Activated CD8-positive, alpha-beta T cell treated with anti-CD3 and anti-CD28 coated beads, Interleukin-2, amount 10 ng/mL, durations not matched to agents 7 days and 5 days (primary cell): ENCODE data around the gene CXCL16. TPM values are rescaled to one million over a fixed set of nuclear protein-coding genes. Genes with fewer than 3 reads are reported as not detected.

Experiments
- ATAC-seq: fragments of 150-1000 bp; cut with Tn5 transposase; one replicate; pipeline ENCODE4 v1.10.0; 2021; ENCODE audit warnings: moderate library complexity
- CTCF ChIA-PET: fragments of 350-600 bp; sonication (Branson Sonifier 250); formaldehyde crosslinking; loops from one replicate; lab custom pipeline; 2021; ENCODE audit warnings: antibody characterized with exemption; lab: Charles Lee
- POLR2A ChIA-PET: fragments of 350-600 bp; sonication (Branson Sonifier 250); formaldehyde crosslinking; loops from one replicate; lab custom pipeline; 2021; ENCODE audit warnings: antibody characterized with exemption; lab: Charles Lee
- DNase-seq: peaks from one replicate; pipeline ENCODE4 v3.0.0-alpha.2; 2020
- H3K27ac Mint-ChIP-seq: one replicate; pipeline ENCODE4 v1.8.0; 2021; ENCODE audit warnings: mild to moderate bottlenecking, mixed read lengths
- H3K27me3 Mint-ChIP-seq: one replicate; pipeline ENCODE4 v1.8.0; 2021; ENCODE audit warnings: low read depth, mixed read lengths
- H3K36me3 Mint-ChIP-seq: one replicate; pipeline ENCODE4 v1.8.0; 2021; ENCODE audit warnings: low read depth, mixed read lengths
- H3K4me1 Mint-ChIP-seq: one replicate; pipeline ENCODE4 v1.8.0; 2021; ENCODE audit warnings: low read depth, mixed read lengths
- H3K4me3 Mint-ChIP-seq: one replicate; pipeline ENCODE4 v1.8.0; 2021; ENCODE audit warnings: mild to moderate bottlenecking, mixed read lengths
- H3K9me3 Mint-ChIP-seq: one replicate; pipeline ENCODE4 v1.8.0; 2022; ENCODE audit warnings: mixed read lengths; ENCODE audit not compliant: insufficient read depth
- total RNA-seq, 2 experiments: library from RNA; stranded (reverse); gene quantifications; one replicate each; pipeline ENCODE4 v1.2.3, GENCODE V29; 2021

The CXCL16 gene
- total RNA-seq, 2 experiments from 2014 or later: 0.50 to 0.89 TPM

- Mint-ChIP-seq H3K36me3 (no peaks in the 10 kb centered on the region), H3K27ac (no peak overlapping the region), H3K9me3 (no peaks in the 10 kb centered on the region), H3K4me3 (no peak overlapping the region), H3K27me3 (peaks cover 36% of the 10 kb centered on the region), H3K4me1 (peaks cover 16% of the 10 kb centered on the region)
- ChIA-PET CTCF (no interaction called here), POLR2A (no interaction called here)
- no peak for ATAC-seq
- no peak for DNase-seq
Observed at GRCh38 chr17:4750606-4751005, 10.9 kb upstream of the CXCL16 start.

- no peaks in the 10 kb centered on the region for H3K36me3 Mint-ChIP-seq
- no peak overlapping the region for H3K4me3 Mint-ChIP-seq
- no peak for DNase-seq
- POLR2A ChIA-PET: interaction anchor here (1.1 kb wide), 1 partner anchor 58 kb away, joined by 3 read pairs; the partner anchor contains the start of gene PLD2
- H3K4me1 Mint-ChIP-seq: peaks cover 20% of the 10 kb centered on the region
- CTCF ChIA-PET: interaction anchor here (1.0 to 2.5 kb wide), 3 partner anchors 16 to 41 kb away, joined by 3 to 14 read pairs (median 9); no protein-coding TSS in a partner anchor
- peaks cover 26% of the 10 kb centered on the region for H3K27me3 Mint-ChIP-seq
- H3K9me3 Mint-ChIP-seq: no peaks in the 10 kb centered on the region
- no peak for ATAC-seq
- no peak overlapping the region for H3K27ac Mint-ChIP-seq
Observed at GRCh38 chr17:4748686-4749085, 9.0 kb upstream of the CXCL16 start.

- ATAC-seq: peak; percentile 88
- Mint-ChIP-seq H3K27ac (peak overlapping the region; percentile 75), H3K36me3 (no peaks in the 10 kb centered on the region), H3K4me3 (peak overlapping the region; percentile 70), H3K27me3 (peaks cover 24% of the 10 kb centered on the region), H3K4me1 (peaks cover 20% of the 10 kb centered on the region), H3K9me3 (no peaks in the 10 kb centered on the region)
- ChIA-PET POLR2A (no interaction called here), CTCF (interaction anchor here (1.0 to 2.5 kb wide), 3 partner anchors 15 to 42 kb away, joined by 3 to 14 read pairs (median 9); no protein-coding TSS in a partner anchor)
- peak; percentile 63 for DNase-seq
Observed at GRCh38 chr17:4747847-4748246, 8.1 kb upstream of the CXCL16 start.

- no peak overlapping the region for H3K4me3 Mint-ChIP-seq
- H3K27ac Mint-ChIP-seq: no peak overlapping the region
- peaks cover 20% of the 10 kb centered on the region for H3K27me3 Mint-ChIP-seq
- no peak for ATAC-seq
- H3K4me1 Mint-ChIP-seq: peaks cover 22% of the 10 kb centered on the region
- no peaks in the 10 kb centered on the region for H3K36me3 Mint-ChIP-seq
- POLR2A ChIA-PET: no interaction called here
- DNase-seq: no peak
- CTCF ChIA-PET: interaction anchor here (0.7 kb wide), 1 partner anchor 158 kb away, joined by 3 read pairs; the partner anchor contains the start of gene CHRNE
- no peaks in the 10 kb centered on the region for H3K9me3 Mint-ChIP-seq
Observed at GRCh38 chr17:4744999-4745969, 5.6 kb upstream of the CXCL16 start.

GRCh38 chr17:4743898-4744297 is 4.2 kb upstream of the CXCL16 start:
- H3K27me3 Mint-ChIP-seq: peaks cover 19% of the 10 kb centered on the region
- no peak overlapping the region for H3K4me3 Mint-ChIP-seq
- H3K27ac Mint-ChIP-seq: no peak overlapping the region
- no peaks in the 10 kb centered on the region for H3K36me3 Mint-ChIP-seq
- ChIA-PET CTCF (no interaction called here), POLR2A (interaction anchor here (0.8 kb wide), 1 partner anchor 46 kb away, joined by 3 read pairs; no protein-coding TSS in a partner anchor)
- DNase-seq (no peak), ATAC-seq (no peak)
- peaks cover 28% of the 10 kb centered on the region for H3K4me1 Mint-ChIP-seq
- H3K9me3 Mint-ChIP-seq: no peaks in the 10 kb centered on the region

- no peak overlapping the region for H3K27ac Mint-ChIP-seq
- H3K9me3 Mint-ChIP-seq: no peaks in the 10 kb centered on the region
- peaks cover 20% of the 10 kb centered on the region for H3K27me3 Mint-ChIP-seq
- H3K36me3 Mint-ChIP-seq: no peaks in the 10 kb centered on the region
- ChIA-PET CTCF (interaction anchor here (0.6 to 1.0 kb wide), 2 partner anchors 47 to 948 kb away, joined by 3 read pairs; no protein-coding TSS in a partner anchor), POLR2A (interaction anchor here (0.6 kb wide), 1 partner anchor 53 kb away, joined by 5 read pairs; no protein-coding TSS in a partner anchor)
- peaks cover 28% of the 10 kb centered on the region for H3K4me1 Mint-ChIP-seq
- DNase-seq: no peak
- no peak for ATAC-seq
- H3K4me3 Mint-ChIP-seq: no peak overlapping the region
Observed at GRCh38 chr17:4743216-4743615, 3.5 kb upstream of the CXCL16 start.

- no peak for ATAC-seq
- POLR2A ChIA-PET: interaction anchor here (0.6 kb wide), 1 partner anchor 54 kb away, joined by 5 read pairs; no protein-coding TSS in a partner anchor
Observed at GRCh38 chr17:4742629-4743028, 2.9 kb upstream of the CXCL16 start.

GRCh38 chr17:4742133-4742532 is 2.4 kb upstream of the CXCL16 start:
- POLR2A ChIA-PET: no interaction called here
- H3K9me3 Mint-ChIP-seq: no peaks in the 10 kb centered on the region
- peaks cover 19% of the 10 kb centered on the region for H3K27me3 Mint-ChIP-seq
- CTCF ChIA-PET: no interaction called here
- no peak overlapping the region for H3K4me3 Mint-ChIP-seq
- ATAC-seq: no peak
- no peak overlapping the region for H3K27ac Mint-ChIP-seq
- no peaks in the 10 kb centered on the region for H3K36me3 Mint-ChIP-seq
- DNase-seq: no peak
- H3K4me1 Mint-ChIP-seq: peaks cover 21% of the 10 kb centered on the region

More at GRCh38 chr17:4742629-4743028, 2.9 kb upstream of the CXCL16 start:
- Mint-ChIP-seq H3K4me1 (peaks cover 24% of the 10 kb centered on the region), H3K9me3 (no peaks in the 10 kb centered on the region), H3K36me3 (no peaks in the 10 kb centered on the region), H3K27ac (no peak overlapping the region), H3K4me3 (no peak overlapping the region), H3K27me3 (peaks cover 19% of the 10 kb centered on the region)
- no peak for DNase-seq
- CTCF ChIA-PET: interaction anchor here (1.0 kb wide), 1 partner anchor 48 kb away, joined by 3 read pairs; no protein-coding TSS in a partner anchor

- peaks cover 19% of the 10 kb centered on the region for H3K27me3 Mint-ChIP-seq
- no peak overlapping the region for H3K4me3 Mint-ChIP-seq
- POLR2A ChIA-PET: no interaction called here
- no peaks in the 10 kb centered on the region for H3K9me3 Mint-ChIP-seq
- peaks cover 21% of the 10 kb centered on the region for H3K4me1 Mint-ChIP-seq
- no peak for ATAC-seq
- no peak overlapping the region for H3K27ac Mint-ChIP-seq
- CTCF ChIA-PET: no interaction called here
- DNase-seq: no peak
- H3K36me3 Mint-ChIP-seq: no peaks in the 10 kb centered on the region
Observed at GRCh38 chr17:4741544-4741943, 1.8 kb upstream of the CXCL16 start.

GRCh38 chr17:4740584-4740983 is 856 bp upstream of the CXCL16 start:
- POLR2A ChIA-PET: interaction anchor here (0.5 to 0.8 kb wide), 2 partner anchors 25 to 30 kb away, joined by 3 read pairs; no protein-coding TSS in a partner anchor
- no peak for DNase-seq
- CTCF ChIA-PET: no interaction called here

GRCh38 chr17:4740025-4740351 is 260 bp upstream of the CXCL16 start:
- Mint-ChIP-seq H3K27ac (peak overlapping the region; percentile 40), H3K4me1 (peaks cover 23% of the 10 kb centered on the region), H3K4me3 (peak overlapping the region; percentile 69), H3K27me3 (peaks cover 19% of the 10 kb centered on the region), H3K9me3 (no peaks in the 10 kb centered on the region), H3K36me3 (no peaks in the 10 kb centered on the region)
- CTCF ChIA-PET: no interaction called here
- POLR2A ChIA-PET: no interaction called here
- DNase-seq (no peak), ATAC-seq (no peak)

More at GRCh38 chr17:4740584-4740983, 856 bp upstream of the CXCL16 start:
- Mint-ChIP-seq H3K27ac (peak overlapping the region; percentile 40), H3K4me1 (peaks cover 27% of the 10 kb centered on the region), H3K9me3 (no peaks in the 10 kb centered on the region), H3K4me3 (peak overlapping the region; percentile 69), H3K36me3 (no peaks in the 10 kb centered on the region), H3K27me3 (peaks cover 19% of the 10 kb centered on the region)
- no peak for ATAC-seq
